HEK293T (cell line): ENCODE data around the gene NUP62.

Source experiments
- CTCF ChIA-PET: fragments of 350-600 bp; formaldehyde crosslinking; extraction: SDS; loops from one replicate; lab custom pipeline; 2021; ENCODE audit warnings: antibody characterized with exemption, inconsistent platforms; lab: Yijun Ruan, JAX
- POLR2A ChIA-PET: fragments of 350-600 bp; formaldehyde crosslinking; extraction: SDS; loops from one replicate; lab custom pipeline; 2020; ENCODE audit warnings: antibody characterized with exemption, inconsistent platforms; lab: Yijun Ruan, JAX
- DNase-seq: peaks from one replicate; pipeline ENCODE4 v3.0.0; 2012; ENCODE audit warnings: mixed read lengths; ENCODE audit errors: extremely low spot score
- ARNT ChIP-seq: fragments of 450-650 bp; IDR thresholded peaks from 2 replicates; pipeline ENCODE4 v1.6.1; 2017; ENCODE audit warnings: mild to moderate bottlenecking
- BHLHE40 ChIP-seq: fragments of 450-650 bp; IDR thresholded peaks from 2 replicates; pipeline ENCODE4 v1.6.1; 2016; ENCODE audit warnings: mild to moderate bottlenecking, moderate library complexity, borderline replicate concordance
- CTBP1 ChIP-seq: fragments of 450-650 bp; IDR thresholded peaks from 2 replicates; pipeline ENCODE4 v1.6.1; 2016; ENCODE audit warnings: borderline replicate concordance
- ELF4 ChIP-seq: fragments of 450-650 bp; IDR thresholded peaks from 2 replicates; pipeline ENCODE4 v1.6.1; 2017; ENCODE audit warnings: antibody characterized with exemption
- FOXA1 ChIP-seq: fragments of 450-650 bp; IDR thresholded peaks from 2 replicates; pipeline ENCODE4 v1.6.1; 2016; ENCODE audit warnings: mild to moderate bottlenecking
- FOXK2 ChIP-seq: fragments of 450-650 bp; IDR thresholded peaks from 2 replicates; pipeline ENCODE4 v1.6.1; 2016; ENCODE audit warnings: mild to moderate bottlenecking
- FOXM1 ChIP-seq: fragments of 450-650 bp; IDR thresholded peaks from 2 replicates; pipeline ENCODE4 v1.6.1; 2017; ENCODE audit warnings: mild to moderate bottlenecking, borderline replicate concordance
- HDGF ChIP-seq: fragments of 450-650 bp; IDR thresholded peaks from 2 replicates; pipeline ENCODE4 v1.6.1; 2017; ENCODE audit warnings: antibody characterized with exemption, borderline replicate concordance
- L3MBTL2 ChIP-seq: fragments of 450-650 bp; conservative IDR thresholded peaks from 2 replicates; pipeline ENCODE4 v1.6.1; 2016; ENCODE audit warnings: mild to moderate bottlenecking
- LEF1 ChIP-seq: fragments of 450-650 bp; IDR thresholded peaks from 2 replicates; pipeline ENCODE4 v1.6.1; 2017; ENCODE audit warnings: mild to moderate bottlenecking, borderline replicate concordance
- NFRKB ChIP-seq: fragments of 450-650 bp; IDR thresholded peaks from 2 replicates; pipeline ENCODE4 v1.6.1; 2016; ENCODE audit warnings: mild to moderate bottlenecking, moderate library complexity
- SP1 ChIP-seq: fragments of 450-650 bp; IDR thresholded peaks from 2 replicates; pipeline ENCODE4 v1.6.1; 2017
- SUZ12 ChIP-seq: fragments of 450-650 bp; IDR thresholded peaks from 2 replicates; pipeline ENCODE4 v1.6.1; 2016; ENCODE audit warnings: mild to moderate bottlenecking
- TARDBP ChIP-seq: fragments of 450-650 bp; IDR thresholded peaks from 2 replicates; pipeline ENCODE4 v1.6.1; 2016
- ZNF384 ChIP-seq: fragments of 450-650 bp; IDR thresholded peaks from 2 replicates; pipeline ENCODE4 v1.6.1; 2016
- TF ChIP-seq, protein P1 (sequence below): fragments of 450-650 bp; IDR thresholded peaks from 2 replicates; pipeline ENCODE4 v1.6.1; 2016

NUP62 gene

DNA sequence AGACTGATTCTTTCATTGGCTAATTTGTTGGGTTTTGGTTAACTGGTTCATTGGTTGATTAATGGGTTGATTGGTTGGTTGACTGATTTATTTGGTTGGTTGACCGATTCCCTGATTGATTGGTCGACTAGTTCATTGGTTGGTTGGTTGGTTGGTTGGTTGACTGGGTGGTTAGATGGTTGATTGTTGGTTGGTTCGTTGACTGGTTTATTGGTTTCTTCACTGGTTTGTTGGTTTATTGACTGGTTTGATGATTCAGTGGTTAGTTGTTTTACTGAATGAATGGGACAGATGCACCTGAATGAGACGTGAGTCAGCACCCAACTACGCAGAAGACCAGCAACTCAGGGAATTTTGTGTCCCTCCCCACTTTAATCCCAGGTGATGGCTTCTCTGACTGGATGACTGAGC is 2.7 kb upstream of the NUP62 start:
- POLR2A ChIA-PET = no interaction called here

DNA sequence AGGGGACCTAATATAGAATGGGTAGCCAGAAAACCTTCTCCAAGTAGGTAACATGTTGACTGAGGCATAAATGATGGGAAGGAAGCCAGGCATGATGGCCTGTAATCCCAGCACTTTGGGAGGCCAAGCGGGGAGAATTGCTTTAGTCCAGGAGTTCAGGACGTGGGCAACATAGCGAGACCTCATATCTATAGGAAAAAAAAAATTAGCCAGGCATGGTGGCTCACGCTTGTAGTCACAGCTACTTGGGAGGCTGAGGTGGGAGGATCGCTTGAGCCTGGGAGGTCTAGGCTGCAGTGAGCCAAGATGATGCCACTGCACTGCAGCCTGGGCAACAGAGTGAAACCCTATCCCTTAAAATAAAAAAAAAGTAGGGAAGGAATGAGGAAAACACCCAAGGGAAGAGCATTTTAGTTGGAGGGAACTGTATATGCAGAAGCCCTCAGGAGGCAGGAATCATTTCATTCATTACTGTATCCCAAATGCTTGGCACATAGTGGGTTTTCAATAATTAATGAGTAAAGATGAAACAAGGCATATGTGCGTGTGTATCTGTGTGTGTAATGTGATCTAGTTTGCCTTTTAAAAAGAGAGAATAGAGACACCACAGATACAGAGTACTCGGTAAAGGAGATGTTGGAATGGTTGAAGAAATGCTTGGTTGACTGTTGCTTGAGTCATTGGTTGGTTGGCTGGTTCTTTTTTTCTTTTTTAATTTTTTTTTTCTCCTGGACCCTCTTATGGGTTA is 2.2 kb upstream of the NUP62 start:
- ChIA-PET CTCF (no interaction called here), POLR2A (no interaction called here)
- no peak for DNase-seq
- TF ChIP-seq FOXA1 (no peak), CTBP1 (no peak), L3MBTL2 (no peak), LEF1 (no peak), SP1 (no peak), ELF4 (no peak), ZNF384 (no peak), FOXK2 (no peak), ARNT (no peak), TARDBP (no peak), FOXM1 (no peak), NFRKB (no peak), BHLHE40 (no peak), SUZ12 (no peak), HDGF (no peak)
- TF ChIP-seq, protein P1, sequence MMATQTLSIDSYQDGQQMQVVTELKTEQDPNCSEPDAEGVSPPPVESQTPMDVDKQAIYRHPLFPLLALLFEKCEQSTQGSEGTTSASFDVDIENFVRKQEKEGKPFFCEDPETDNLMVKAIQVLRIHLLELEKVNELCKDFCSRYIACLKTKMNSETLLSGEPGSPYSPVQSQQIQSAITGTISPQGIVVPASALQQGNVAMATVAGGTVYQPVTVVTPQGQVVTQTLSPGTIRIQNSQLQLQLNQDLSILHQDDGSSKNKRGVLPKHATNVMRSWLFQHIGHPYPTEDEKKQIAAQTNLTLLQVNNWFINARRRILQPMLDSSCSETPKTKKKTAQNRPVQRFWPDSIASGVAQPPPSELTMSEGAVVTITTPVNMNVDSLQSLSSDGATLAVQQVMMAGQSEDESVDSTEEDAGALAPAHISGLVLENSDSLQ = no peak

More for the DNA sequence above, 2.7 kb upstream of the NUP62 start:
- no peak for DNase-seq
- TF ChIP-seq ZNF384 = no peak
- TF ChIP-seq, protein P1 = peak; percentile 42; the same call in 1 of the 2 replicates
- no peak for TF ChIP-seq ELF4
- TF ChIP-seq BHLHE40 = no peak
- CTCF ChIA-PET = no interaction called here

DNA sequence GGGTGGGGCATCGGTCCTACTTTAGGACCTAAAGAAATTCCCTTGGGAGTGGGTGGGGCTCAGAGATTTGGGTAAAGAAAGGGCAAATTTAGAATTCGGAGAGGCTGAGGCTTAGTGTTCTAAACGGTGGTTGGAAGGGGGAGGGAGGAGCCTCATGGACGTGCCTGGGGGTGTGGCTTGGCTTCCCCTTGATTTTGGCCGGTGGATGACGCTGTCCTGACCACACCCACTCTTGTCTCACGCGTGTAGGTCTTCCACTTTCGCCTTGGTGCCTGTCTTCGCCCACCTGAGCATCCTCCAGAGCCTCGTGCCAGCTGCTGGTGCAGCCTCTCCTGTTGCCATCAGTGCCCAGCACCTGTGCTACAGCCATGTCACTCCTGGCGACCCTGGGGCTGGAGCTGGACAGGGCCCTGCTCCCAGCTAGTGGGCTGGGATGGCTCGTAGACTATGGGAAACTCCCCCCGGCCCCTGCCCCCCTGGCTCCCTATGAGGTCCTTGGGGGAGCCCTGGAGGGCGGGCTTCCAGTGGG is 1.2 kb upstream of the NUP62 start:
- no peak for DNase-seq
- ChIA-PET POLR2A (interaction anchor here (0.8 to 2.6 kb wide), 8 partner anchors 11 to 120 kb away, joined by 3 to 27 read pairs (median 6); partner anchors contain the start of gene PNKP), CTCF (no interaction called here)
- TF ChIP-seq FOXM1 (no peak), ARNT (no peak), ELF4 (no peak), ZNF384 (no peak), FOXA1 (no peak), NFRKB (no peak)

- POLR2A ChIA-PET = interaction anchor here (0.8 to 2.6 kb wide), 18 partner anchors 10 to 120 kb away, joined by 3 to 27 read pairs (median 5); partner anchors contain the start of genes AKT1S1, PNKP, PTOV1 and TBC1D17
- TF ChIP-seq TARDBP (no peak), NFRKB (no peak), HDGF (peak; percentile 76; the same call in 1 of the 2 replicates), ARNT (no peak), FOXK2 (no peak), FOXA1 (no peak), L3MBTL2 (peak; percentile 44; the same call in 1 of the 2 replicates), LEF1 (no peak), ELF4 (peak; percentile 76; the same call in 1 of the 2 replicates), CTBP1 (no peak), SUZ12 (no peak), FOXM1 (0 out of 2 replicates have a peak, but pooled peaks have one; percentile 20), BHLHE40 (no peak), SP1 (no peak; the same call in 1 of the 2 replicates), ZNF384 (peak; percentile 39; the same call in 1 of the 2 replicates)
- TF ChIP-seq, protein P1 = peak; percentile 99
- CTCF ChIA-PET = no interaction called here
- DNase-seq = peak; percentile 97
Observed at GRCh38 chr19:49929611-49930482, 543 bp upstream of the NUP62 start.

DNA sequence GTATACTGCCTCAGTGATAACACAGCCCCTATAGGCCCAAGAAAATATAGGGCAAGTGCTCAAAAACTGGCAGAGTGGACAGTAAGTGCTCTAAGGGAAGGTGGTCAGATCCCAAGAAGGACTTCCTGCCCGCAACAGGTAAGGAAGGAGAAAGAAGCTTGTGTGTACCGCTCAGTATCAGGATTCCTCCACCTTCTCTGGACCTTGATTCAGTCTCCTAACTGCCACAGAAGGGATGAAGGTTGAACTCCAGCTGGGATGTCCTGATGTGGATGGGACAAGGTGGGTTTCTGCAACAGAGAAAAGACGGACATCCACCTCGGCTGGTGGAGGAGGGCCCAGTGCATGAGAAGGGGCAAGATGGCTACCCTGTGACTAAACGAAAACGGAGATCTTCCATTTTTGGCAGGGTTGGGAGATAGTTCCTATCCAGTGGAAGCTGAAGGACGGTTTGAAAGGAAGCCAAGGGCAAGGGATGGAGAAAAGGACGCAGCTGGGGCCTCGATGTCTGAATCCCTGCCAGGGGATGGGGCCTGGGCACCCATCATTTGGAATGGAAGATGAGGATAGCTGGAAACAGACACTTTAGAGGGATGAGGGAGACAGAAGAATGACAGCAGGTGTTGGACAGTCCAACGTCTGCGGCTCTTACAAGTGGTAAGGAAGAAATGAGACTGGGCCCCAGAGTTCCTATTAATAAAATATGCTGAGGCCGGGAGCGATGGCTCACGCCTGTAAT is 1.6 kb downstream of the NUP62 start:
- CTCF ChIA-PET = no interaction called here
- TF ChIP-seq SUZ12 (no peak), SP1 (no peak), BHLHE40 (no peak), ELF4 (no peak), FOXK2 (no peak), ARNT (no peak), LEF1 (no peak), CTBP1 (no peak), L3MBTL2 (no peak), TARDBP (no peak), ZNF384 (no peak), FOXA1 (no peak), HDGF (no peak), NFRKB (no peak), FOXM1 (no peak)
- TF ChIP-seq, protein P1 = no peak
- no peak for DNase-seq

More for the DNA sequence above, 1.6 kb downstream of the NUP62 start:
- POLR2A ChIA-PET = interaction anchor here (1.9 to 2.6 kb wide), 3 partner anchors 33 to 77 kb away, joined by 7 to 16 read pairs (median 15); partner anchors contain the start of genes AKT1S1, PTOV1 and TBC1D17
